GM12875 (cell line): ENCODE data around the gene OGFR.

ENCODE experiments used
- H3K4me3 ChIP-seq: one replicate; pipeline ENCODE4 v1.5.1; 2011; ENCODE audit warnings: low read depth, low read length, control low read depth
- TF ChIP-seq, protein P1 (sequence below): IDR thresholded peaks from 2 replicates; pipeline ENCODE4 v1.5.1; 2011; ENCODE audit warnings: low read depth, mild to moderate bottlenecking, control low read depth, inconsistent platforms, low read length, moderate library complexity, borderline replicate concordance; ENCODE audit not compliant: insufficient read depth

The OGFR gene

DNA sequence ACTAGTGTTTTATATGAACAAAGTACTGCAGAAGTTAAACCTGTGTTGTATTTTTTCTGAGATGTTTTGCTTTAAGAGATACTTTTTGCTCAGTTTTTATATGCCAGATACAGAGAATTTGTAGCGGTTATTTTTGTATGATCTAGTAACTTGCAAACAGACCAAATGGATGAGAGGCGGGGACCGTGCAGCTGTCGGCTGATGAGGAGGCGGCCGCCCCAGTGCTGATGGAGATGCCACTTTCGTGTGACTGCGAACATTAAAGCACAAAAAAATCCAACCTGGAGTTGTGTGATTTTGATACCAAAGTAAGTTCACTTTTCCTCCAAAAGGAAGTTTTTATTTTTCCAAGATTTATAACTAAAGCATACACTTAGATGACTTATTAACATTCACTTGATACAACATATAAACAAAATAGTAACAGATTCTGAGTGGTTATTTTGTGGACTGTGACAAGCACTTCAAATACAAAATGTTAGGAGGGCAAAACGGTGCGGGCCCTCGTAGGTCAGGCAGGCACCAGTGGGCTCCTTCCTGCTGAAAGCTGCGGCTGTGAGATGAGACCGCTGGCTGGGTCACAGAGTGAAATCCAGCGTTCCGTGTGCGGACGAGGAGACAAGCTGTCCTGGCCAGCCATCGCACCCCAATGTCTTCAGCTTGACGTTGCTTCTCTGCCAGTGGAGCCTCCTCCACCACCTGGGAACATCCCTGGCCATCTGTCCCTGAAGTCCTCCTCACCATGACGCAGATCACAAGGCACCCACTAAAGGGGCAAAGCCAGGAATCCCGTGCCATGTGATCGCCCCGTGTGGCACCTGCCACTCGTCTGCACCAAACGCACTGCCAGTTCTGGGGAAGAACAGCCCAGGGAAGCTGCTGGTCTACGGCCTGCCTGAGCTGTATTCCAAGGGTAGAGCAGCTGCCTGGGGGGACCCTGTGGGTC, 4.0 kb upstream of the OGFR start:
- TF ChIP-seq, protein P1, sequence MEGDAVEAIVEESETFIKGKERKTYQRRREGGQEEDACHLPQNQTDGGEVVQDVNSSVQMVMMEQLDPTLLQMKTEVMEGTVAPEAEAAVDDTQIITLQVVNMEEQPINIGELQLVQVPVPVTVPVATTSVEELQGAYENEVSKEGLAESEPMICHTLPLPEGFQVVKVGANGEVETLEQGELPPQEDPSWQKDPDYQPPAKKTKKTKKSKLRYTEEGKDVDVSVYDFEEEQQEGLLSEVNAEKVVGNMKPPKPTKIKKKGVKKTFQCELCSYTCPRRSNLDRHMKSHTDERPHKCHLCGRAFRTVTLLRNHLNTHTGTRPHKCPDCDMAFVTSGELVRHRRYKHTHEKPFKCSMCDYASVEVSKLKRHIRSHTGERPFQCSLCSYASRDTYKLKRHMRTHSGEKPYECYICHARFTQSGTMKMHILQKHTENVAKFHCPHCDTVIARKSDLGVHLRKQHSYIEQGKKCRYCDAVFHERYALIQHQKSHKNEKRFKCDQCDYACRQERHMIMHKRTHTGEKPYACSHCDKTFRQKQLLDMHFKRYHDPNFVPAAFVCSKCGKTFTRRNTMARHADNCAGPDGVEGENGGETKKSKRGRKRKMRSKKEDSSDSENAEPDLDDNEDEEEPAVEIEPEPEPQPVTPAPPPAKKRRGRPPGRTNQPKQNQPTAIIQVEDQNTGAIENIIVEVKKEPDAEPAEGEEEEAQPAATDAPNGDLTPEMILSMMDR = no peak
- no peak overlapping the region for H3K4me3 ChIP-seq

DNA sequence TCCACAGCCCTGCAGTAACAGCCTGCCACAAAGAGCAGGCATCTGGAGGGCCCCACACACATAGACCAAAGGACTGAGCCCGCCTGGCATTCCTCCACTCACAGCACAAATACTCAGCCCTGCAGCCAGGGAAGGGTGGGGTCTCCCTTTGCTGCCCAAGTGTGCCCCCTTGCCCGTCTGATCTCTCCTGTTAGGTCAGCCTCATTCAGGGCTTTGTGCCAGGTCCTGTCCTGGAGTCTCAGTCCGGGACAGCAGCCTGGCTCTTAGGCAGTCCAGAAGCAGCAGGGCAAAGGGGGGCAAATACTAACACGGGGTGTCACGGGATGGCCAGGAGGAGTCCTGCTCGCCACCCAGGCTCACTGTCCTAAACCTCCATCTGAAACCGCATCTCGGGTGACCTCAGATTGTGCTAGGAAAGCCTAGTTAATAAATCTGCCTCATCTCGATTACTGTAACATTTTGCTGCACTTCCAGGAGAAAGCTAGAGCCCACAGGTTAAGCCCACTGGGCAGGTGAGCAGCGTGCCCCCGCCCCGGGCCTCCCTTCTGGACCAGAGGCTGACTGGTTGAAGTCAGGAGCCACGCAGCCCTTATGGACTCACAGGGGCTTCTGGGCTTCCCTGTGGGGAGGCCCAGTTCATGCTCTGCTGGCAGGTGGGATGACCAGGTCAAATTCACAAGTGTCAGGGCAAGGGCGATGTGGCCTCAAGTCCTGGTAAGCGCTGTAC, 3.2 kb upstream of the OGFR start:
- TF ChIP-seq, protein P1 = no peak
- no peak overlapping the region for H3K4me3 ChIP-seq

- H3K4me3 ChIP-seq = no peak overlapping the region
- TF ChIP-seq, protein P1 = no peak
These were observed 2.5 kb upstream of the OGFR start for GRCh38 chr20:62802026-62802712.

GRCh38 chr20:62804021-62804626, 511 bp upstream of the OGFR start:
- TF ChIP-seq, protein P1 = 0 out of 2 replicates have a peak, but pooled peaks have one; percentile 2

GRCh38 chr20:62805155-62805710, 598 bp downstream of the OGFR start:
- TF ChIP-seq, protein P1 = no peak
- H3K4me3 ChIP-seq = peak overlapping the region; percentile 69

More at GRCh38 chr20:62804021-62804626, 511 bp upstream of the OGFR start:
- H3K4me3 ChIP-seq = no peak overlapping the region

DNA sequence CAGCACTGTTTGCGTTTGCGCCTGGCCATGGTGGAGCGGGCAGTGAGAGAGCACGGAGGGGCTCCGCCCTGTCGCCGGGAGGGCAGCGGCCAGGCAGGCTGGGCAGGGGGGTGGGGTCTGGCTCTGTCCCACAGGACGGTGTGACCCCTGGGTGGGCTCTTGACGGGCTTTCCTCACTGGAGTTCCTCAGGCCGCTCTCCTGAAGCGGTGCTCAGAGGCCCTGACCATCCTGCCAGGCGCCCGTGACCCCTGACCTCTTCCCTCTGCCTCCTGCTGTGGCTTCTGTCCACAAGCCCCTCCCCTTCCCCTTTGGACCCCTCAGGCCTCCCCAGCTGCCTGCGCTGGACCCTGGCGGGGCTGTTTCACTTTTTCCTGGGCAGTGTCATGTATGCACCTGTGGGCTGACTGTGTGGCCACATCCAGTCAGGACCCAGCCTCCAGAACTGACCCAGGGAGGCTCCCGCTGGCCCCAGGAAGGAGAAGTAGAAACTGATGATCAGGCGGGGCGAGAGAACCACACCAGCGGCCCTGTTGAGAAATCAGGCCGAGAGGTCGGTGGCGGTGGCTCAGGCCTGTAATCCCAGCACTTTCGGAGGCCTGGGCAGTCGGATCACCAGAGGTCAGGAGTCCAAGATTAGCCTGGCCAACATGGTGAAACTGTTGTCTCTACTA, 1.2 kb downstream of the OGFR start:
- TF ChIP-seq, protein P1 = no peak
- peak overlapping the region; percentile 69 for H3K4me3 ChIP-seq
